ENCODE results near the gene CFAP74. TPM values are rescaled to one million over a fixed set of nuclear protein-coding genes. Genes with fewer than 3 reads are reported as not detected.

Gene CFAP74
- total and polyA plus RNA-seq, 2 of the 4 experiments (the other 2 are of a cell fraction): not detected

DNA sequence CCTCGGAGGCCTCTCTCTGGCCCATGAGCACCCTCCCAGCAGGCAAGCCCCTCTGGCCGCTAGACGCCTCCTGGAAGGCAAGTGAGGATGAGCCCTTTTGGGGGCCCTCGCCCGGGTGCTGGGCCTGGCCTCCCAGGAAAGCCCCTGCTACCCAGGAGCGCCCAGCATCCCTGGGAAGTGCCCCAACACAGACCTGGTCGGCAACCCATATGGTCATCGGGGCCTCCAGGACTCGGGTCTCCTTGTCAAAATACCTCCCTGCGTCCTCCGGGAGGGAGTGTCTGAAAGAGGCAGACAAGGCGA is 63.5 kb downstream of the CFAP74 start:
- Histone ChIP-seq H3K4me2 (ENCODE audit: low read depth, low read length) (no peak overlapping the region), H3K4me1 (ENCODE audit: control insufficient read depth, insufficient read depth, low read length) (no peaks in the 10 kb centered on the region), H4K91ac (ENCODE audit: insufficient read depth, low read depth, low read length) (no peak overlapping the region), H2BK15ac (ENCODE audit: low read depth, low read length) (no peak overlapping the region), H3K9ac (ENCODE audit: low read depth, low read length) (no peak overlapping the region), H2AK9ac (replicated peaks; ENCODE audit: low read depth, low read length, poor library complexity) (no peak overlapping the region), H2BK5ac (ENCODE audit: low read depth, low read length, poor library complexity, severe bottlenecking) (no peak overlapping the region), H4K5ac (ENCODE audit: low read depth, low read length) (no peak overlapping the region), H2AFZ (replicated peaks; ENCODE audit: low read length, poor library complexity) (no peak overlapping the region), H3K27me3 (ENCODE audit: control insufficient read depth, insufficient read depth, low read length) (peaks cover 22% of the 10 kb centered on the region), H3K9me1 (ENCODE audit: insufficient read depth, low read length) (peaks cover 7% of the 10 kb centered on the region; the same call in 1 of the 2 replicates), H3K36me3 (ENCODE audit: control insufficient read depth, insufficient read depth, low read length) (no peaks in the 10 kb centered on the region), H3K79me1 (ENCODE audit: low read depth in 1 of 2, low read length in 2 of 2) (no peaks in the 10 kb centered on the region), H2AK5ac (ENCODE audit: low read depth, low read length) (no peak overlapping the region), H3K9me3 (ENCODE audit: control insufficient read depth, insufficient read depth, low read length) (no peaks in the 10 kb centered on the region), H3K56ac (ENCODE audit: extremely low read depth, insufficient read depth, low read length) (no peak overlapping the region), H3K23ac (ENCODE audit: low read depth, low read length) (no peak overlapping the region), H3K18ac (ENCODE audit: low read depth, low read length) (no peak overlapping the region), H3K27ac (ENCODE audit: insufficient read depth, low read length) (no peak overlapping the region), H2BK120ac (ENCODE audit: low read depth, low read length) (no peak overlapping the region), H2BK20ac (ENCODE audit: low read depth, low read length) (no peak overlapping the region), H3K4ac (ENCODE audit: low read depth, low read length) (no peak overlapping the region), H3K4me3 (ENCODE audit: insufficient read depth, low read depth, low read length) (no peak overlapping the region), H3K14ac (replicated peaks; ENCODE audit: low read depth, low read length) (no peak overlapping the region), H4K20me1 (ENCODE audit: insufficient read depth, low read length) (no peaks in the 10 kb centered on the region), H4K8ac (ENCODE audit: low read depth in 2 of 2, low read length in 2 of 2) (no peak overlapping the region)
- TF ChIP-seq, protein P1, sequence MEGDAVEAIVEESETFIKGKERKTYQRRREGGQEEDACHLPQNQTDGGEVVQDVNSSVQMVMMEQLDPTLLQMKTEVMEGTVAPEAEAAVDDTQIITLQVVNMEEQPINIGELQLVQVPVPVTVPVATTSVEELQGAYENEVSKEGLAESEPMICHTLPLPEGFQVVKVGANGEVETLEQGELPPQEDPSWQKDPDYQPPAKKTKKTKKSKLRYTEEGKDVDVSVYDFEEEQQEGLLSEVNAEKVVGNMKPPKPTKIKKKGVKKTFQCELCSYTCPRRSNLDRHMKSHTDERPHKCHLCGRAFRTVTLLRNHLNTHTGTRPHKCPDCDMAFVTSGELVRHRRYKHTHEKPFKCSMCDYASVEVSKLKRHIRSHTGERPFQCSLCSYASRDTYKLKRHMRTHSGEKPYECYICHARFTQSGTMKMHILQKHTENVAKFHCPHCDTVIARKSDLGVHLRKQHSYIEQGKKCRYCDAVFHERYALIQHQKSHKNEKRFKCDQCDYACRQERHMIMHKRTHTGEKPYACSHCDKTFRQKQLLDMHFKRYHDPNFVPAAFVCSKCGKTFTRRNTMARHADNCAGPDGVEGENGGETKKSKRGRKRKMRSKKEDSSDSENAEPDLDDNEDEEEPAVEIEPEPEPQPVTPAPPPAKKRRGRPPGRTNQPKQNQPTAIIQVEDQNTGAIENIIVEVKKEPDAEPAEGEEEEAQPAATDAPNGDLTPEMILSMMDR (conservative IDR thresholded peaks at IDR 0.05; ENCODE audit: low read depth, low read length): no peak
- TF ChIP-seq SMC3 (IDR thresholded peaks at IDR 0.05; ENCODE audit: low read depth, low read length): no peak
- no peak for TF ChIP-seq RCOR1 (IDR thresholded peaks at IDR 0.05; ENCODE audit: insufficient replicate concordance, low read length)
- TF ChIP-seq RAD21 (IDR thresholded peaks at IDR 0.05; ENCODE audit: low read length): no peak
- dilution Hi-C loops (cut with HindIII; ENCODE audit: low sequenced_read_pairs, unreplicated experiment) (no loop called here), in situ Hi-C loops (cut with MboI; ENCODE audit: low sequenced_read_pairs) (no loop called here), intact Hi-C loops (cut with micrococcal nuclease) (loop anchor here (5.0 kb wide), 1 partner anchor 232 kb away; no protein-coding TSS in a partner anchor)
- ATAC-seq (ENCODE audit: low read depth) (no peak), DNase-seq (no peak)
- ChIA-PET POLR2A (ENCODE audit: unreplicated experiment) (no interaction called here), CTCF (no interaction called here)
- WGBS, 2 experiments (ENCODE audit: extremely low coverage in 2 of 2, insufficient read length in 1 of 2): 67% methylated on average over 3 of the region's 12 CpGs; no CpG with 5 or more reads in 1 of the 2 experiments
- BruUV-seq (replicated peaks): no TSS peak
